Non-pigmented ciliary epithelial cell (primary cell): Measurements from ENCODE around the gene YY1.
"Not testable (repeated sequence)": the region's sequence is repeated elsewhere in the genome, so short reads cannot be mapped to it uniquely, and the experiment has no call there.

Source experiments
- DNase-seq: peaks from one replicate; pipeline ENCODE4 v3.0.0-alpha.2; 2010; ENCODE audit warnings: low read depth

YY1 gene

DNA sequence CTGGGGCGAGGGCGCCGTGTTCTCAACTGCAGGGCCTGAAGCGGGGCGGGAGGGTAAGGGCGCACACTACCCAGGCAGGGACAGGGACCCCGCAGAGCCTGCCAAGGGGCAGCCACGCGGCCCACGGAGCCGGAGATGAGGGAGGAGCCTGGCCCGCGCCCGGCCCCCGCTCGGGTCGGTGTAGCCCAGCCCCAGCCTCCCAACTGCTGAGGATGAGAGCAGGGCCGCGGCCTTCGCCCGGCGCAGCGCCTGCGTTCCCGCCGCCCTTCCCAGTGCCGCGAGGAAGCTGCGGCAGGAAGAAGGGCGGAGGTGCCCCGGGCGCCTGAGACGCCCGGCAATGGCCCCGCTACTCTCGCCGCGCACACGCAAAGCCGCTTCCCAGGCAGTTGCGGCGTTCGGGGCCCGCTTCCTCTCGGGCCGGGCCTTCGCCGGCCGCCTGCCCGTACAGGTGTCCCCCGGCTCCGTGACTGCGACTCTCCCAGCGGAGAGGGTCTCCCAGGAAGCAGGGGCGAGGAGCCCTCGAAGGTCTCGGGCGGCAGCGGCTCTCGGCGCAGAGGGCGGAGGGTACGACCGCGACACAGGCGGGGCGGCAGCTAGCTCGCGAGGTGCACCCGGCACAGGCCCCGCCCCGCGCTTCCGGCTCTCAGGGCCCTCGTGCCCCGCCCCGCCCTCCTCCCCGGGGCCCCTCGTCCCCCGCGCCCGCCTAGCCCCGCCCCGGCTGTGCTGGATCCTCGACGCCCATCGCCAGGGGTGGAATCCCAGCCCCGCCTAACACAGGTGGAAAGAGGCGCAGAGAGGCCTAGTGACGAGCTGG lies 24.8 kb upstream of the YY1 start:
- DNase-seq = no peak

DNA sequence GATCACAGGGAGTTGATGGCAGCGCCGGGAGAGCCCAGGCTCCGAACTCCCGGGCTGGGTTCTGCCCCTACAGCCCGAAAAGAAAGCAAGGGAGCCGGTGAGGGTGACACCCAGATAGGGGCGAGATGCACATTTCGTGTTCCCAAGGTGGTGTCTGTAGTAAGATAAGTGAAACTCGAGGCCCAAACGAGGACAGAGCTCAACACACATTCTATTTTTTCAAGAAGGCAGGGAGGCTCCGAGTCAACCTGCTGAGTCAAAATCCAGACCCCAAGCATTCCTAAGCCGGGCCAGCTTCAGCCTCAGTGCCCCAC lies 24.2 kb upstream of the YY1 start:
- DNase-seq = no peak

DNA sequence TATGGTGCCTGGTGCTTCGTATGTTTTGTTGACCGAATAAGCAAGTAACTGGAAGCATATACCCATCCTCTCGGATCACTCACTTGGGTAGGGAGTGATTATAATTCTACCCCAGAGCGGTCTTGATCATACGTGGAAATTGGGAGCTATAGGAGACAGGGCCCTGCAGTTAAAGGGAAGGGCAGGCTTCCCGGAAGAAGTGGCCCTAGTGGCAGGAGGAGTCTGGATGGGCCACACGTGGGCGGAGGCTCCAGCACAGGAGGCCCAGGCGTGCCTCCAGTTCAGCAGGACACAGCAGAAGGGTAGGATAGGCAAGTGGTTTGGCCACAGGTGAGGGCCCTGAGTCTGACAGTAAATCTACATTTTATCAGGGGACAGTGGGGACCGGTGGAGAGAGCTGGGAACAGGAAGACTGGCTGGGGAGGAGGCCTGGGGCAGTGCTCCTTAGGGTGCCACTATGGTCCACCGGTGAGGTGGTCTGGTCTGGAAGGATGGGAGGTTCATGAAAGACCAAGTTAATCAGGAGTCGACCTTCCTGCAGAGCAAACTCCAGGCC lies 23.5 kb upstream of the YY1 start:
- no peak for DNase-seq

DNA sequence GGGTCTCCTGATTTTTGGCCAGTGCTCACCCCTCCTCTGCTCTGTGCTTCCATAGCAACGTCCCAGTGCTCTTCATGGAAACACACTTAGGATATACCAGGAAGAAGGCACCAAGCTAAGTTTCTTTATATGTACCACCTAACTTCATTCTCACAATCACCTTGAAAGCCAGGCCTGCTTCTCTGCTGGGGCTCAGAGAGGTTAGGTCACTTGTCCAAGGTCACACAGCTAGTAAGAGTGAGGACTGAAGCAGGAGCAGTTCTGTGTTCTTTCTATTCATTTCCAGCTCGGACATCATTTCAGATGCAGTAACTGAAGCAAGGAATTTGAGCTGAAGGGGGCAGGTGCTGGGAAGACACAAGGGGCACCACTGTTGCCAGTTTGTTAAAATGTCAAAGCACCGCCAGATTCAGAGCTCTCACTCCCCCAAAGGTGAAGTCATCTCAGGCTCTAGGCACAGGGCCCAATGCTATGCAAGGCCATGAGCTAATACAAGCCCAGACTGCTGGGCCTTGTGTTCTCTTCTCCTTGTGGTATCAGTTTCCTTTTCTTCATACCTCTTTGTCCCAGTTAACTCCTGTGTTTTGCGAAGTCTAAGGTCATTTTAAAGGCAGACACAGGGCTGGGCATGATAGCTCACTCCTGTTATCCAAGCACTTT lies 19.7 kb upstream of the YY1 start:
- no peak for DNase-seq

DNA sequence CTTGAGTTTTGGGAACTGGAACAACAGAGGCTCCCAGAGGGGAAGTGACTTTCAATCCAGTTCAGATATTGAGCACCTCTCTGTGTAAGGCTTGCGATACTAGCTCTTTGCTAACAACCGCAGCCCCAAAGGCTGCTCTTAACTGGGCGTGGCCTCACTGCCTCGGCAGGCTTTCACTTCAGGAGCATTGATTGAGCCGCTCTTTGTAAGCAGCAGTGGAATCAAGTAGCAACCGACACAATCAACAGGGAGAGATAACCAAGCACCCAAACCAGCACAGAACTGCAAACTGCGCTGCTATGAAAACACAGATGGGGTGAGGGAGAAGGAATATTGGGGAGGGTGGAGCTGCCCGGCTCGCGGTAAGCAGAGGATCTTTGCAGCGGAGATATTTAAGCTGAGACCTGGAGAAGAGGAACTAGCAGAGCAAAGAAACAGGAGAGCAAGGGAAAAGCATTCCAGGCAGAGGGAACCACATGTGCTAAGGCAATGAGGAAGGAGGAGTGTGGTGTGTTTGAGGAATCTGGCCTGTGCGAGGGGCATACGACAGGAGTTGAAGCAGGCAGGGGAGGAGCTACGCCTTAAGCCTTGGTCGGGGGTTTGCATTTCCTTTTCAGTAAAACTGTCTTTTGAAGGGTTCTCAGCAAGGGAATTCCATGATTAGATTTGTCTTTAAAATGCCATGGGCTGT lies 17.3 kb upstream of the YY1 start:
- no peak for DNase-seq

DNA sequence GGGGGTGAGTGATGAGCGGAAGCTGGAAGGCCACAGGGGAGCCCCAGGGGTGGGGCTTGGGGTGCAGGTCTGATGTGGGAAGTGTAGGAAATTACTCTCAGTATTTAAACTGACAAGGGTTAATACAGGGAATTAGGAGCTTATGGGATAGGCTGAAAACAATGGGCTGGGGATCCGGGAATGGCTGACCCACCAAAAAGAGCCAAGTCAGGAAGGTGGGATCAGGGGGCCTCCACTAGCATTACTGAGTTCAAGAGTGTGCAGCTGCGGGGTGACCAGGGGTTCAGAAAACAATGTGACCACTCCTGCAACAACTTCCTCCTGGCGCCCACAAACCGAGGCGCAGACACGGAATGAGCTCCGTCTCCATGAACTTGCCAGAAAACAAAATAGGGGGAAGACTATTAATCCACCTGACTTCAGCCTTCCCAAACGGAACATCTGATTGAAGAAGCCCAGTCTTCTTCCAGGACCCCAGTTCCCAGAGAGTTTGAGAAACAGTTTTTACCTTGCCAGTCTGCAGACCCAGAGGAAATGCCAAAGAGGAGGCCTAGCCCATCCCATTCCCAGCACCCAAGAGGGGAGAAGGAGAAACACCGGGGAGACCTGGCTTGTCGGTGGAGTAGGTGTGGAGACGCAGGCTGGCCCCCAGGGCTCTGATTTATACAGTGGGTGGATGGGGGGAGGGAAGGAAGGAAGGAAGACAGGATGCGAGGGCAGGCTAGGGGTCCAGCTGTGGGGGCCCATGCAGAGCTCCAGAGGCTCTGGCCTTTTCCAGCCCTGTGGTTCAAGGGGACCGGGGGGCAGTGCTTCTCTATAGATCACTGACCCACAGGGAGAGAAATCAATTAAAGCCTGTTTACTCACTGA lies 16.5 kb upstream of the YY1 start:
- DNase-seq = no peak

DNA sequence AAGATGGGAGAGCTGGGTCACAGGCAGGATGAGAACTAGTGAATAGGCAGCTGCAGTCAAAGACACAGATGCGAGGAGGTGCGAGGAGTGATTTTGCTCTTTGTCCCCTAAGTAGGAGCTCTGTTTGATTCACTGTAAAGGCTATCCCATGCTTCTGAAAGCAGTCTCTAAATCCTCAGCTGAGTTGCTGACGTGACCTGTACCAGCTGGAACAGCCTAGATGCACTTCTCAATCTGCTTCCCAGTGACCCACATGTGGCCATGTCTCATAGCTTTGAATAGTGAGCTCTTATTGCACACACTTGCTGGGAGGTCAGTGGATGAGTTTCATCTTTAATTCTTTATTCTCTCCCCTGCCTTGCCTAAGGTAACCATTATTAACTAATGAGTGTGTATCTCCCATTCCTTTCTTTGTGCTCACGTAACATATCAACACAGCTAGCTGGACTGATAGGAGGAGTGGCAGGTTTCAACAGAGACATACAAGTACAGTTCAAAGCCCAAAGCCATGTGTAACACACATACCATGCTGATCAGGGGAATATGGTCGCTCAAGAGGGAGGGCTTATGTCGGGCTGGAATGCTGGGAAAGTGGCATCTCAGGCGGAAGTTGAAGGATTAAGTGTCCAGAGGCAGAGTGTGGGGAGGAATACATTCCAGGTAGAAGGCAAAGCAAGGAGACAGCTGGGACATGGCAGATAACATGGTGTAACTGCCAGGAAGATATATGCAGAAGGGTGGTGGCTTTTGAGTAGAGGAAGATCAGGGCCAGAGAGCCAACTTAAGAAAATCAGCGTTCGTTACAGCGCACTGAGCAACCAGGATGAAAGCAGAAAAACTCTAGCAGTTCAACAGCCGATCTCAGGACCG lies 15.4 kb upstream of the YY1 start:
- DNase-seq = no peak

DNA sequence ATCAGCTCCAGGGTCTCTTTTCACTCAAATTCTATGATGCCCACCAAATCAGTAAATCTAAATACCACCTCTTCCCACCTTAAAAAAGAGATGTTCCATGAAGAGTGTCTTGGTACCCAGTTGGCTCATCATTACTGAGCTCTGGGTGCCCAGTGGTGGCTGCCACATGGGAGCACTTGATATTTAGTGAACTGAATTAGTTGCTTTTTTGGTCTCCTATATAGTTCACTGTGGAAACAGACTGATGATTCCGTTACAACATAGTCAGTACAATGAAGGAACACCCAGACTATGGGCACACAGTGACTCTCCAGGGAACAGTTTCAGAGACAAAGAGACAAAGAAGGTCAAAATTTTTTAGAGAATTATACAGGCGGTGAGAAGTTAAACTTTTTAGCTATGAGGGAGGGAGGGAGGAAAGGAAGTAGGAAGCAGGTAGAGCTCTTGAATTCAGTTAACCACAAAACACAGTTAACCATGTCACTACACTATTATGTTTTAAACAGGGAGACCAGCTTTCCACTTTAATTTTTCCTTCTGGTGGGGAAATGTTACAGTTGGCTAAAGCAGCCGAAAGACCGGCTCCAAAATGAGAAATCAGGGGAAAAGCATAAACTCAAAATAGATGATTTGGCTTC lies 14.6 kb upstream of the YY1 start:
- no peak for DNase-seq

DNA sequence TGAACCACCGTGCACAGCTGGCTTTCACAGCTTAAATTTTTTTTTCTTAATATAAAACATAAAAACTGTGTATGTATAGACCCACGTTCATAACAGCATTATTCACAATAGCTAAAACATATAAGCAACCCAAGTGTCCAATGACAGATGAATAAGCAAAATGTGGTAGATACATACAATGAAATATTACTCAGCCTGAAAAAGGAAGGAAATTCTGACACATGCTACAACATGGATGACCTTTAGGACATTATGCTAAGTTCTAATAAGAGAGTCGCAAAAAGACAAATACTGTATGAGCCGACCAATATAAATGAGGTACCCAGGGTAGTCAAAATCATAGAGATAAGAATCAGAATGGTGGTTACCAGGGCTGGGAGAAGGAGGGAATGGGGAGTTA lies 13.8 kb upstream of the YY1 start:
- DNase-seq = no peak

DNA sequence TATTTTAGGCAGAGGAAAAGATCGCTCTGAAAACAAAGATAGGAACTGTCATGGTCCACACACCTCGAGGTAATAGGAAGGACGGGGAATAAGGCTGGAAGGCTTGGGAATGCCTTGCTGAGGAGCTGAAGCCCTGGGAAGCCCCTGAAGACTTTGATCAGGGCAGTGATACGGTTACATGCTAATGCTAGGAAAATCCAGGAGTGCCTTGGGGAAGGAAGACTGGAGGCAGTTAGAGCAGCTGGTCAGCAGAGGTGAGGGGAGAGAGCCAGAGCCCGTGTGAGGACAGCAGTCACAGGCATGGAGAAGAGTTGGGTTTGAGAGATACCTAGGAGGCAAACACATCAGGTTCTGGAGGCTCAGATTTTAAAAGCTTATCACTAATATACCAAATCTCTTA lies 8.6 kb upstream of the YY1 start:
- DNase-seq = no peak

DNA sequence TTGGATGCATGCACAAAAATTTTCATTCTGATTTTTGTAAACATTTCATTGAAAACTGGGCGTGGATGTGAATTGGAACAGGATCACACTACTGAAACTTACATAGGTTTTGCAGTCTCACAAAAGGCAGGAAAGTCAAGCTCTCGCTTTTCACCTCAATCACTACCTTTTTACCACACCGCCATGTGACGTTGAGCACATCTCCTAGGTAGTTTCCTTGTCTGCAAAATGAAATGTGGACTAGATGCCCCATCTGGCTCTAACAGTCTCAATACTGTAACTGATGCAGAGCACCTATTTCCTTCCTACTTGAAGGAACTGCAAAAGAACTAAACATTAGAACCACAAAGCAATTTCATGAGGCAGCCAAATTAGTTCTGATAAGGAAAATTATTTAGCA lies 4.4 kb upstream of the YY1 start:
- DNase-seq = no peak

DNA sequence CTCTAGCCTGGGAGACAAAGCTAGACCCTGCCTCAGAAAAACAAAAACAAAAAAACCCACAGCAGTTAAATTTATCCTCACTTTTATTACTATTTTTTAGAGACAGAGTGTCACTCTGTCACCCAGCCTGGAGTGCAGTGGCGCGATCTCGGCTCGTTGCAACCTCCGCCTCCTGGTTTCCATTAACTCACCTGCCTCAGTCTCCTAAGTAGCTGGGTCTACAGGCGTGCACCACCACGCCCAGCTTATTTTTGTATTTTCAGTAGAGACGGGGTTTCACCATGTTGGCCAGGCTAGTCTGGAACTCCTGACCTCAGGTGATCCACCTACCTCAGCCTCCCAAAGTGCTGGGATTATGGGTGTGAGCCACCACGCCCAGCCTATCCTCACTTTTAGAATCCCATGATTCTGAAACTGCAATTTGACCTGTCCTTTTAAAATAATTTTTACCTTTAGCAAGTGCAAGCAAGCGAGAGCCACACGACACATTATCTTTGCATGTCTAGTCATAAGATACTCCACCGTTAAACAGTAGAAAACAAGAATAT lies 2.6 kb upstream of the YY1 start:
- not testable (repeated sequence) for DNase-seq

DNA sequence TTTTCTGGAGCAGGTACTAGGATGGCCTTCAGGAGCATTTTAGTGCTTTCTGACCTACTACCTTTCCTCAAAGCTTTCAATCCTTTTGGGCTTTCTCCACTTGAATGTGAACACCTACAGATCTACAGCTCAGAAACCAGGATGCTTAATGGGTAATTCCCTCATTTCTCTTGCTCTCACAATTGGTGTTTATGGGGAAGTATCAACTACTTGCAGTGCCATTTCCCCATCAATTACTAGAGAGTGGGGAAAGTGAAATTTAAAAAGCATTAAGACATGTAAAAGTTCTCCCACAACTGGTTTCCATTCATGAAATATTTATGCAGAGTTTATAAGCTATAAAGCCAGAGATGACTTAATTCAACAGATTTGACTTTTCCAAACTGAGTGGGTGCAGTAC lies 2.1 kb upstream of the YY1 start:
- DNase-seq = no peak

DNA sequence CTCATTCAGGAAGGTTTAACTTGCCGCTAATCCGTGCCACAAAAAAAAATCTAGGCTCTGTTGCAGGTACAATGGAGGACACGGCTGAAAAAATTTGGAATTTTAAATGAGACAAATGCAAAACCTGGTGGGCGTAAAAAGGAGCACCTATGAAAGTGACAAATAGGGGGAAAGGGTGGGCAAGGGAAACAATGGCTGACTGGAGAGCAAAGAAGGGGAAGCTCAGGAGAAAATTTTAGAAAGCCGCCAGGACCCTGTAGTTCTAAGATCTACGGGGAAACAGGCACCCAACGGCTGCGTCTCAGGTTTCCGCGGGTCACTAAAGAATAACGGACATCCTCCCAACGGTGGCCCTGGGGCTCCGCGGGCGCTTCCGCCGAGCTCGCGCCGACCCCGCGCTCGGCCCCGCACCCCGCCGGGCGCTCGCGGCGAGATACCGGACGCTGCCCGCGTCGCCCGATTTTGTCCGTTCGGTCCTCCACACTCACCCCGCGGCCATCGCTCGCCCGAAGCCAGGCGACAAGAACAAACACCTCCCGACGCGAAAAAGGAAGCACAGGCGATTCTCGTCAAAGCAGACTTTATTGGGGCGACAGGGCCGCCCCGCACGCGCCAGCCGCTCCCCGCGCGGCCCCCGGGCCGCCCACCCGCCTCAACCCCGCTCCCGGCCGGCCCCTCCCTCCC lies 1.1 kb upstream of the YY1 start:
- DNase-seq = no peak

DNA sequence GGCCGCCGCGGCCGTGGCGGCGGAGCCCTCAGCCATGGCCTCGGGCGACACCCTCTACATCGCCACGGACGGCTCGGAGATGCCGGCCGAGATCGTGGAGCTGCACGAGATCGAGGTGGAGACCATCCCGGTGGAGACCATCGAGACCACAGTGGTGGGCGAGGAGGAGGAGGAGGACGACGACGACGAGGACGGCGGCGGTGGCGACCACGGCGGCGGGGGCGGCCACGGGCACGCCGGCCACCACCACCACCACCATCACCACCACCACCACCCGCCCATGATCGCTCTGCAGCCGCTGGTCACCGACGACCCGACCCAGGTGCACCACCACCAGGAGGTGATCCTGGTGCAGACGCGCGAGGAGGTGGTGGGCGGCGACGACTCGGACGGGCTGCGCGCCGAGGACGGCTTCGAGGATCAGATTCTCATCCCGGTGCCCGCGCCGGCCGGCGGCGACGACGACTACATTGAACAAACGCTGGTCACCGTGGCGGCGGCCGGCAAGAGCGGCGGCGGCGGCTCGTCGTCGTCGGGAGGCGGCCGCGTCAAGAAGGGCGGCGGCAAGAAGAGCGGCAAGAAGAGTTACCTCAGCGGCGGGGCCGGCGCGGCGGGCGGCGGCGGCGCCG lies 381 bp downstream of the YY1 start:
- DNase-seq = no peak

DNA sequence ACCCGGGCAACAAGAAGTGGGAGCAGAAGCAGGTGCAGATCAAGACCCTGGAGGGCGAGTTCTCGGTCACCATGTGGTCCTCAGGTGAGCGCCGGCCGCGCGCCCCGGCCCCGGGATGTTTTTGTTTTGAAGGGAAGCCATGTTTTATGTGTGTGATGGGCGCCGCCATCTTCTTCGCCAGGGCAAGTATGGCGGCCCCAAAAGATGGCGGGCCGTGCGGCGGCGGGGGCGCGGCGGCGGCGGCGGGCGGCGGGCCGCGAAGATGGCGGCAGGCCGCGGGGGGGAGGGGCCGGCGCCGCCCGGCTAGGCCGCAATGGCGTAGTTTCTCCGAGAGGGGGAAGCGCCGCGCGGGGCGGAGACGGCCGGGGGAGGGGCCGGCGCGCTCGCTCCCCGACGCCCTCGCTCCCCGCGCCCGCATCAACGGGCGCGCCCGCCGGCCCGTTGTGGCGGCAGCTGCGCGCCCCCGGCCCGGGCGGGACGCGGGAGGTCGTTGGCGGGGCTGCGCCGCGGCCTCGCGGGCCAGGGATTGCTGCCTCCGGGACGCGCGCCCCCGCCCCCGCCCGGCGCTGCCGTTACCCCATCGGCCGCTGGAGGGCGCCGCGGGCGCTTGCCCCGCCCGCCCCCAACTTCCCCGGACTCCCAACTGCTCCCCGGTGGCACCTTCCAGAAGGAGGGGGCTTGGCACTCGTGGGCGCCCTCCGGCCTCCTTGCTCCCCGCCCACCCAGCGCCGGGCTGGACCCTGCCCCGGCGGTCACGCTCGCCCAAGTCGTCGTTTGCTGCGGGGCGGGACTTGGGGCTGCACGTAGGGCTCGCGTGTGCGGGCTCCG lies 1.1 kb downstream of the YY1 start:
- DNase-seq = no peak

DNA sequence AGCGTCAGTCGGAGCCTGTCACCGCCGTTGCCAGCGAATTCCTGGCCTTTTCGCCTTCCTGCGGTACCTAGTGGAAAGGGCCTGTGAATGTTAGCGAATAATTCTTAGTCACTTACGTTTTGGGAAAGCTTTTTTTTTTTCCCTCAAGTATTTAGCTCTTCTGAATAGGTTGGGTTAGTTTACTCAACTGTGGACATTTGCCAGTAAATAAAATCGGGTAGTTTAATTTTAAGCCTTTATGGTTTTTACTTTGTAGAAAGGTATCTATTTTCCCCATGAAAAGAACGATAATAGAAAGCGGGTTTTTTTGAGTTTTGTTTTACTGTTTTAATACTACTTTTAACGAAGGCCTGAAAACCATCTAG lies 1.7 kb downstream of the YY1 start:
- peak; percentile 62 for DNase-seq

DNA sequence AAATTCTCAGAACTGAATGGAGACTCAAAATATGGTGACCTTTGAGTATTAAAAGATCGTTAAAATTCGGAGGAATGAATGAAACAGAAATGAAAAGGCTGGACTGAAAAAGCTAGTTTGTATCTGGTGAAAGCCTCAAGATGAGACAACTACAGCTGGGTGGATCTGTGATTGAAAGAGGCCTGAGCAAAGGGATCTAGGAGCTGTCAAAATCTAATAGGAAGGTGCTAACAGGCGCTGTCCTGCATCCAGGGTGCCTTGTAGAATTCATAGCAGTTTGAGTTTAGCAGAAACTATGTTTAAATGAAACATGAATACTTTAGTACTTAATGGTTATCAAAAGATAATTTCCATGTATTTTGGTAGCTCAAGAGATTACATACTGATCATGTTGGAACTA lies 2.3 kb downstream of the YY1 start:
- DNase-seq = no peak
